Heart right ventricle (tissue), 16 donors: ENCODE results near the gene WAC. TPM values are rescaled to one million over a fixed set of nuclear protein-coding genes. Genes with fewer than 3 reads are reported as not detected.
"Not testable (repeated sequence)": the region's sequence is repeated elsewhere in the genome, so short reads cannot be mapped to it uniquely, and the experiment has no call there.

Source experiments
- ATAC-seq, 8 donors: fragments of 200-7000 bp; cut with Tn5 transposase; one replicate each; pipeline ENCODE4 v1.9.1; 2020; ENCODE audit warnings: mild to moderate bottlenecking in 8 of 8, moderate library complexity in 8 of 8, moderate number of reproducible peaks in 1 of 8
- DNase-seq, 2 donors: peaks; one replicate each; pipeline ENCODE4 v3.0.0-alpha.2; 2020
- H3K27ac ChIP-seq, 10 donors: fragments of 200-600 bp; sonication (generic) in 2 of 10; one replicate each; pipeline versions ENCODE4 v1.5.0 to v1.8.0; 2020 to 2022; ENCODE audit warnings: mild to moderate bottlenecking in 3 of 10
- H3K27me3 ChIP-seq, 7 donors: fragments of 200-600 bp; one replicate each; pipeline ENCODE4 v1.8.0; 2021 to 2022; ENCODE audit warnings: mild to moderate bottlenecking in 2 of 7
- H3K36me3 ChIP-seq, 9 donors: fragments of 200-600 bp; sonication (generic) in 1 of 9; one replicate each; pipeline versions ENCODE4 v1.5.0 to v1.8.0; 2020 to 2022; ENCODE audit warnings: mild to moderate bottlenecking in 2 of 9
- H3K4me1 ChIP-seq, 9 donors: fragments of 200-600 bp; sonication (generic) in 1 of 9; one replicate each; pipeline versions ENCODE4 v1.5.0 to v1.8.0; 2020 to 2022; ENCODE audit warnings: mild to moderate bottlenecking in 4 of 9
- H3K4me3 ChIP-seq, 10 donors: fragments of 200-600 bp; sonication (generic) in 2 of 10; one replicate each; pipeline versions ENCODE4 v1.5.0 to v1.8.0; 2020 to 2022; ENCODE audit warnings: mild to moderate bottlenecking in 7 of 10, moderate library complexity in 2 of 10
- H3K9me3 ChIP-seq, 11 donors: fragments of 200-600 bp in 10 of 11; sonication (generic) in 2 of 11; one replicate each; pipeline versions ENCODE4 v1.5.0 to v1.8.0; 2013 to 2022; ENCODE audit warnings: mild to moderate bottlenecking in 2 of 11, control low read depth in 1 of 11, moderate library complexity in 1 of 11
- CTCF ChIP-seq, 9 donors: fragments of 200-600 bp; sonication (generic) in 2 of 9; IDR thresholded peaks; one replicate each; pipeline versions ENCODE4 v1.5.0 to v1.8.0; 2021 to 2022; ENCODE audit warnings: antibody characterized with exemption in 9 of 9, mild to moderate bottlenecking in 5 of 9, moderate library complexity in 1 of 9
- WGBS, 2 donors: extraction: QIAGEN DNeasy Blood & Tissue Kit; methylation state at CpG; one replicate each; pipeline ENCODE4 v1.1.7; 2013; ENCODE audit warnings: inconsistent platforms in 1 of 2; 5-methylcytosine and 5-hydroxymethylcytosine counted together
- intact Hi-C, 10 donors: fragments of 100-400 bp; cut with DNase I; formaldehyde crosslinking; loops; one replicate each; pipeline versions ENCODE4 v1.11.1 to v1.14.2; 2022
- polyA plus RNA-seq, 2 donors: library from polyadenylated mRNA; stranded (reverse); fragments of 200-250 nt; gene quantifications; one replicate each; pipeline ENCODE4 v1.2.3, GENCODE V29; 2013
- total RNA-seq, 10 donors: library from RNA; stranded (reverse); fragmentation: NEBNext Ultra II Directional in 3 of 10; extraction: Animal tissue kit (Norgen Biotek cat#: 25700) in 3 of 10; gene quantifications; one replicate each; pipeline versions ENCODE4 v1.2.1 to v1.2.4, GENCODE V29; 2021 to 2023
- donor health status: Arrhythmogenic right ventricular cardiomyopathy.
- donor health status: ischemic (EF 13 %, LVEDD 7.1; RV severe dilation, severe dysfunction).
- donor health status: healthy with polysubstance abuse.
- donor health status: DM: no; HTN: yes; CAD: no.
- donor health status: DM: no; HTN: no; CAD: no.
- donor health status: ischemic (EF 25% LVEDD 6.9; RV normal size, moderate dysfunction).
- donor health status: ischemic (EF 25% LVEDD 5.7; RV mildly dilated, moderate dysfunction).
- donor health status: healthy.
- donor health status: DM: yes; HTN: yes; CAD: no.
- donor health status: Ischemic cardiomyopathy.
- donor health status: ischemic (EF 35%, LVEDD 5.7; RV mildly dilated, moderate dysfunction).
- donor health status: nonischemic (EF 11% LVEDD 7.7; RV severe dilation, severe dysfunction).
- donor health status: DM: yes; HTN: yes; CAD: no.
- donor health status: PGD.
- donor health status: ischemic (EF 29% LVEDD 5.4; RV normal size, mild dysfunction).
- donor health status: nonischemic (EF 23%, LVEDD 6.1; RV moderate dilation, normal function).

Gene WAC
- total and polyA plus RNA-seq, 12 donors, result 17.4 to 134 (median 93.9) TPM

- H3K4me1 ChIP-seq, result no peaks in the 10 kb centered on the region
- WGBS, 2 donors, result 90 to 97% methylated on average over 3 of the region's 3 CpGs
- ATAC-seq (no peak), DNase-seq (no peak)
- H3K4me3 ChIP-seq, result no peak overlapping the region
- H3K9me3 ChIP-seq, result peaks cover 0 to 46% (median 8%) of the 10 kb centered on the region in 11 donors
- no peaks in the 10 kb centered on the region for H3K27me3 ChIP-seq
- no peak for TF ChIP-seq CTCF (IDR thresholded peaks at IDR 0.05)
- H3K27ac ChIP-seq, result no peak overlapping the region
- peaks cover 0 to 22% (median 15%) of the 10 kb centered on the region in 9 donors for H3K36me3 ChIP-seq
- intact Hi-C loops, result no loop called here
These were observed 12.6 kb upstream of the WAC start for GRCh38 chr10:28520346-28520745.

- H3K4me1 ChIP-seq, ATAC-seq, intact Hi-C loops, H3K27me3 ChIP-seq, H3K27ac ChIP-seq, DNase-seq, H3K4me3 ChIP-seq: not testable (repeated sequence)
- Histone ChIP-seq H3K36me3 (peaks cover 0 to 26% (median 19%) of the 10 kb centered on the region in 9 donors), H3K9me3 (peaks cover 0 to 46% (median 8%) of the 10 kb centered on the region in 11 donors)
- WGBS, 2 donors, result 95 to 97% methylated on average over 4 of the region's 4 CpGs
These were observed 12.1 kb upstream of the WAC start for GRCh38 chr10:28520828-28521227.

- H3K27ac ChIP-seq, H3K4me3 ChIP-seq, ATAC-seq, intact Hi-C loops, H3K4me1 ChIP-seq, DNase-seq, H3K27me3 ChIP-seq: not testable (repeated sequence)
- peaks cover 0 to 46% (median 8%) of the 10 kb centered on the region in 11 donors for H3K9me3 ChIP-seq
- 98% methylated on average over 11 of the region's 11 CpGs for WGBS, 2 donors
- H3K36me3 ChIP-seq, result peaks cover 0 to 30% (median 20%) of the 10 kb centered on the region in 9 donors
These were observed 11.0 kb upstream of the WAC start for GRCh38 chr10:28521961-28522360.

GRCh38 chr10:28523725-28524252 is 9.1 kb upstream of the WAC start:
- peaks cover 0 to 30% (median 20%) of the 10 kb centered on the region in 9 donors for H3K36me3 ChIP-seq
- DNase-seq (no peak), ATAC-seq (no peak)
- H3K27ac ChIP-seq, result no peak overlapping the region
- intact Hi-C loops, result no loop called here
- peaks cover 0 to 45% (median 8%) of the 10 kb centered on the region in 11 donors for H3K9me3 ChIP-seq
- no peaks in the 10 kb centered on the region for H3K27me3 ChIP-seq
- 99 to 100% methylated on average over 2 of the region's 2 CpGs for WGBS, 2 donors
- no peaks in the 10 kb centered on the region for H3K4me1 ChIP-seq
- no peak for TF ChIP-seq CTCF (IDR thresholded peaks at IDR 0.05)
- H3K4me3 ChIP-seq, result no peak overlapping the region

GRCh38 chr10:28530751-28531150 is 2.2 kb upstream of the WAC start:
- no peak overlapping the region for H3K27ac ChIP-seq
- intact Hi-C loops, result loop anchor here in 4 of 10 donors (5.0 to 10.0 kb wide), 3 partner anchors 57 to 1286 kb away; partner anchors contain the start of gene ACBD5 (in 1 of the 4)
- H3K4me1 ChIP-seq, result peaks cover 0 to 36% (median 32%) of the 10 kb centered on the region in 9 donors
- DNase-seq (no peak), ATAC-seq (no peak)
- TF ChIP-seq CTCF (IDR thresholded peaks at IDR 0.05), result no peak
- 65 to 75% methylated on average over 3 of the region's 3 CpGs for WGBS, 2 donors
- H3K36me3 ChIP-seq, result peaks cover 0 to 20% (median 5%) of the 10 kb centered on the region in 9 donors
- H3K9me3 ChIP-seq, result no peaks in the 10 kb centered on the region
- no peaks in the 10 kb centered on the region for H3K27me3 ChIP-seq
- no peak overlapping the region for H3K4me3 ChIP-seq
